OCI-LY7 (cell line): ENCODE data around the gene PALLD. TPM values are rescaled to one million over a fixed set of nuclear protein-coding genes. Genes with fewer than 3 reads are reported as not detected.

Source experiments
- BruUV-seq: library from RNA; stranded (reverse); fragments of 400-500 nt; replicated peaks from 2 replicates; lab custom pipeline; 2021; lab: Mats Ljungman, UMichigan
- CTCF ChIA-PET: fragments of 300-600 bp; sonication (Branson Sonifier 250); formaldehyde crosslinking; loops from one replicate; lab custom pipeline; 2022; ENCODE audit warnings: antibody characterized with exemption; ENCODE audit not compliant: unreplicated experiment; lab: Charles Lee
- POLR2A ChIA-PET: fragments of 300-600 bp; sonication (Branson Sonifier 250); formaldehyde crosslinking; loops from one replicate; lab custom pipeline; 2022; ENCODE audit warnings: antibody characterized with exemption; lab: Charles Lee
- DNase-seq: peaks from one replicate; pipeline ENCODE4 v3.0.0-alpha.2; 2015; ENCODE audit warnings: low spot score
- H2AFZ ChIP-seq: fragments of 200-600 bp; sonication (generic), shearing (Covaris generic); 2 replicates; pipeline ENCODE4 v1.6.1; 2014; ENCODE audit warnings: mild to moderate bottlenecking, antibody characterized with exemption, low read length, moderate library complexity
- H3K27ac ChIP-seq: fragments of 200-600 bp; sonication (generic); 2 replicates; pipeline ENCODE4 v1.5.1; 2014; ENCODE audit warnings: mixed run types, low read depth, mild to moderate bottlenecking, moderate library complexity, low read length, inconsistent platforms; ENCODE audit not compliant: poor library complexity, severe bottlenecking
- H3K36me3 ChIP-seq: fragments of 200-600 bp; sonication (generic); 2 replicates; pipeline ENCODE4 v1.6.1; 2014; ENCODE audit warnings: mild to moderate bottlenecking, antibody characterized with exemption, low read length, moderate library complexity, mixed read lengths; ENCODE audit not compliant: insufficient read depth
- H3K4me1 ChIP-seq: fragments of 200-600 bp; sonication (generic); 2 replicates; pipeline ENCODE4 v1.5.1; 2014; ENCODE audit warnings: mild to moderate bottlenecking, low read length; ENCODE audit not compliant: insufficient read depth, poor library complexity, severe bottlenecking
- H3K4me2 ChIP-seq: fragments of 200-600 bp; sonication (generic); 2 replicates; pipeline ENCODE4 v1.6.1; 2014; ENCODE audit warnings: mild to moderate bottlenecking, low read length
- H3K4me3 ChIP-seq: fragments of 200-600 bp; sonication (generic); 2 replicates; pipeline ENCODE4 v1.5.1; 2014; ENCODE audit warnings: mild to moderate bottlenecking, low read depth, low read length; ENCODE audit not compliant: poor library complexity, severe bottlenecking
- H3K79me2 ChIP-seq: fragments of 200-600 bp; sonication (generic); 2 replicates; pipeline ENCODE4 v1.6.1; 2016; ENCODE audit warnings: low read depth, mild to moderate bottlenecking, low read length, moderate library complexity, mixed read lengths; ENCODE audit not compliant: insufficient read depth
- H3K9me2 ChIP-seq: fragments of 200-600 bp; sonication (generic); 2 replicates; pipeline ENCODE4 v1.6.1; 2016; ENCODE audit warnings: mild to moderate bottlenecking, low read length, mixed read lengths; ENCODE audit not compliant: insufficient read depth
- H3K9me3 ChIP-seq: fragments of 200-600 bp; sonication (generic); 2 replicates; pipeline ENCODE4 v1.6.1; 2014; ENCODE audit warnings: mild to moderate bottlenecking, mixed run types, low read length, mixed read lengths
- H4K20me1 ChIP-seq: fragments of 200-600 bp; sonication (generic); 2 replicates; pipeline ENCODE4 v1.6.1; 2014; ENCODE audit warnings: mild to moderate bottlenecking, antibody characterized with exemption, low read length, moderate library complexity, mixed read lengths; ENCODE audit not compliant: insufficient read depth
- CTCF ChIP-seq: fragments of 200-600 bp; sonication (generic); conservative IDR thresholded peaks from 2 replicates; pipeline ENCODE4 v1.5.1; 2014; ENCODE audit warnings: mild to moderate bottlenecking, antibody characterized with exemption, low read length, moderate library complexity, mixed read lengths
- EZH2phosphoT487 ChIP-seq: fragments of 200-600 bp; sonication (generic); IDR thresholded peaks from 2 replicates; pipeline ENCODE4 v1.6.1; 2018; ENCODE audit warnings: low read depth, borderline replicate concordance, mild to moderate bottlenecking, mixed run types, antibody characterized with exemption, low read length, moderate library complexity, mixed read lengths
- intact Hi-C: fragments of 100-400 bp; cut with micrococcal nuclease; formaldehyde crosslinking; loops from one replicate; pipeline ENCODE4 v1.10.0; 2022; ENCODE audit not compliant: unreplicated experiment
- total RNA-seq, 2 experiments: library from RNA; depleted of rRNA in 1 of 2; stranded (reverse); fragments of >200 nt in 1 of 2; shearing (Covaris generic) in 1 of 2; gene quantifications; 2 replicates each; pipeline ENCODE4 v1.2.3, GENCODE V29; 2014 to 2022

PALLD gene
- total RNA-seq, 2 experiments from 2014 or later: 0.73 to 2.8 TPM

DNA sequence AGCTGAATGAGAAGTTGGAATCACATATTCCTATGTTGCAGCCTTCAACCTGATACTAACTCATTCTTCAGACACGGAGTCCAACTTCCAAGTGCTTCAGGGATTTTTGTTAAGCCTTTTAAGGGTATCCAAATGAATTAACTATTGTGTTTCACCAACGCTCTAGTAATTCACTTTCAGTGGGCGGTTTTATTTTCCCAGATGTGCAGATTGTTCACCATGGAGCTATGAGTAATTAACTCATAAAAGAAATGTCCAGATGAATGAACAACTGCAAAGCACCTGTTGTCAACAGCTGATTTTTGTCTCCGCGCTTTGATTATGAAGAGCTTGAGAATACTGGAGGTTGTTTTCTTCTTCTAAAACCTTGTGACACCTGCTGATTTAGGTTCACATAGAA is 325.6 kb downstream of the PALLD start:
- H3K4me2 ChIP-seq: no peak overlapping the region
- no peak overlapping the region for H2AFZ ChIP-seq
- H3K79me2 ChIP-seq: no peaks in the 10 kb centered on the region
- H3K4me1 ChIP-seq: no peaks in the 10 kb centered on the region
- POLR2A ChIA-PET: interaction anchor here (0.6 to 0.9 kb wide), 2 partner anchors 10 to 13 kb away, joined by 3 to 9 read pairs; no protein-coding TSS in a partner anchor
- no peaks in the 10 kb centered on the region for H3K9me3 ChIP-seq
- CTCF ChIA-PET: no interaction called here
- BruUV-seq: no TSS peak
- H3K36me3 ChIP-seq: no peaks in the 10 kb centered on the region
- intact Hi-C loops: no loop called here
- H3K27ac ChIP-seq: no peak overlapping the region
- H3K9me2 ChIP-seq: no peaks in the 10 kb centered on the region
- no peaks in the 10 kb centered on the region for H4K20me1 ChIP-seq
- no peak for TF ChIP-seq EZH2phosphoT487
- no peak for TF ChIP-seq CTCF
- H3K4me3 ChIP-seq: no peak overlapping the region
- DNase-seq: no peak

- CTCF ChIA-PET: no interaction called here
- Histone ChIP-seq H3K9me3 (no peaks in the 10 kb centered on the region), H3K36me3 (no peaks in the 10 kb centered on the region), H3K79me2 (no peaks in the 10 kb centered on the region), H3K9me2 (no peaks in the 10 kb centered on the region), H3K4me2 (no peak overlapping the region), H3K4me3 (no peak overlapping the region), H3K27ac (no peak overlapping the region), H2AFZ (no peak overlapping the region), H4K20me1 (no peaks in the 10 kb centered on the region), H3K4me1 (no peaks in the 10 kb centered on the region)
- TF ChIP-seq EZH2phosphoT487 (no peak), CTCF (no peak)
- POLR2A ChIA-PET: no interaction called here
- BruUV-seq: no TSS peak
- no peak for DNase-seq
- intact Hi-C loops: no loop called here
Observed at GRCh38 chr4:168825975-168826374, 329.1 kb downstream of the PALLD start.

- no peak for DNase-seq
- Histone ChIP-seq H3K4me3 (no peak overlapping the region), H3K9me2 (no peaks in the 10 kb centered on the region), H2AFZ (no peak overlapping the region), H3K4me2 (no peak overlapping the region), H3K4me1 (no peaks in the 10 kb centered on the region), H3K79me2 (no peaks in the 10 kb centered on the region), H3K36me3 (no peaks in the 10 kb centered on the region), H3K9me3 (no peaks in the 10 kb centered on the region), H3K27ac (no peak overlapping the region), H4K20me1 (no peaks in the 10 kb centered on the region)
- intact Hi-C loops: no loop called here
- CTCF ChIA-PET: no interaction called here
- POLR2A ChIA-PET: no interaction called here
- TF ChIP-seq CTCF (no peak), EZH2phosphoT487 (no peak)
- BruUV-seq: no TSS peak
Observed at GRCh38 chr4:168826620-168827019, 329.8 kb downstream of the PALLD start.
